ENCODE measurements around the gene COL23A1. TPM values are rescaled to one million over a fixed set of nuclear protein-coding genes. Genes with fewer than 3 reads are reported as not detected.

COL23A1 gene
- total RNA-seq, 4 donors from 2014 or later: 7.9 to 20.4 (median 12.0) TPM

DNA sequence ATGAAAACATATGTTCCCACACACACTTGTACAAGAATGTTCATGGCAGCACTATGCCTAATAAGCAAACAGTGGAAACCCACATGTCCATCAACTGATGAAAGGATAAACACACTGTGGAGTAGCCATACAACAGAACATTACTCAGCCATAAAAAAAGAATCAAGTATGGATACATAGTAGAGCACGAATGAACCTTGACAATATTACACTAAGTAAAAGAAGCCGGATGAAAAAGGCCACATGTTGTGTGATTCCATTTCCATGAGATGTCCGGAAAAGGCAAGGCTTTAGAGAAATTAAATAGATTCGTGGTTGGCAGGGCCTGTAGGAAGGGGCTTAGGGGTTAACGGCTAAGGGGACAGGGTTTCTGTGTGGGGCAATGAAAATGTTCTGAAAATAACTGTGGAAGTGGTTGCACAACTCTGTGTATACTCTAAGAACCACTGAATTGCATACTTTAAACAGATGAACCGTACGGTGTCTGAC, 51.4 kb downstream of the COL23A1 start:
- H3K27ac ChIP-seq: no peak overlapping the region
- WGBS, 2 donors: 72 to 76% methylated on average over 7 of the region's 7 CpGs
- no peaks in the 10 kb centered on the region for H3K27me3 ChIP-seq
- no peaks in the 10 kb centered on the region for H3K36me3 ChIP-seq
- TF ChIP-seq CTCF (IDR thresholded peaks at IDR 0.05) (no peak), POLR2A (IDR thresholded peaks at IDR 0.05) (no peak), EP300 (IDR thresholded peaks at IDR 0.05) (no peak)
- H3K9me3 ChIP-seq: no peaks in the 10 kb centered on the region
- no peak overlapping the region for H3K4me3 ChIP-seq
- no peak for DNase-seq (ENCODE audit: low spot score in 2 of 2)
- H3K4me1 ChIP-seq: peaks cover 0 to 20% (median 0%) of the 10 kb centered on the region in 4 donors

DNA sequence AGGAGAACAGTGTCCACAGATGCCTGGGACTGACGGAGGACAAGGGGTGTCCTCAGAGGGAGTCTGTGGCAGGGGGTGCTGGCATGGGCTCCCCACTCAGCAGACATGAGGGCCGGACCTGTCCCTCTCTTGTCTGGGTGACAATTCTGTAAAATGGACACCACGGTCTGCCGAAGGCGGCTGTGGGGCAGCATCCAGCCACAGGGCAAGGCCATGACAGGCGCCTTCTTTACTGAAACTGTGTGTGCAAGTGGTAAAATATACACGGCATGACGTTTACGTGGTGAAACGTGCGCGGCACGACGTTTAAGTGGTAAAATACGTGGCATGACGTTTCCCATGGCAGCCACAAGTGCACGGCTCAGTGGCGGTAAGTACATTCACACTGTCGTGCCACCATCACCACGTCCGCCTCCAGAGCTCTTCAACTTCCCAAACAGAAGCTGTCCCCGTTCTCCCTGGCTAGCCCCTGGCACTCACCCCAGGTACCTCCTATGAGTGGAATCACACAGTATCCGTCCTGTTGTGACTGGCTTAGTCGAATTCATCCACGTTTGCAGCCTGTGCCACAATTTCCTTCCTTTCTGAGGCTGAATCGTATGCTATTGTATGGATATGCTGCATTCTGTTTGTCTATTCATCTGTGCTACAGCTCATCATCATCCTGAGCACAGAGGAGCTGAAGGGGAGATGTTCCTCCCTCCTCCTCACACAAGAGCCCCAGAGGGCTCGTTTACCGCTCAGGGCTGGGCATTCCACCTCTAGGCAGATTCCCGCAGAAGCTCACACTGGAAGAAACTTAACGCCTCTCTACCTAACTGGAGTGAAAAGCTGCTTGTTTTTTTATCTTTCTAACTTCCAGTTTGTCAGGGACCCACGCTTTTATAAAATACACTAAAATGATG, 52.5 kb downstream of the COL23A1 start:
- Histone ChIP-seq H3K9me3 (no peaks in the 10 kb centered on the region), H3K27ac (peak overlapping the region in 1 of 4 donors; percentile 33), H3K4me1 (peaks cover 0 to 20% (median 0%) of the 10 kb centered on the region in 4 donors), H3K4me3 (no peak overlapping the region), H3K36me3 (no peaks in the 10 kb centered on the region), H3K27me3 (no peaks in the 10 kb centered on the region)
- TF ChIP-seq CTCF (IDR thresholded peaks at IDR 0.05): no peak
- no peak for TF ChIP-seq EP300 (IDR thresholded peaks at IDR 0.05)
- no peak for TF ChIP-seq POLR2A (IDR thresholded peaks at IDR 0.05)
- no peak for DNase-seq (ENCODE audit: low spot score in 2 of 2)
- 77 to 78% methylated on average over 31 of the region's 31 CpGs for WGBS, 2 donors

GRCh38 chr5:178536541-178537466, 53.4 kb downstream of the COL23A1 start:
- no peaks in the 10 kb centered on the region for H3K36me3 ChIP-seq
- H3K9me3 ChIP-seq: no peaks in the 10 kb centered on the region
- 83 to 91% methylated on average over 17 to 26 of the region's 26 CpGs for WGBS, 2 donors
- H3K27me3 ChIP-seq: no peaks in the 10 kb centered on the region
- DNase-seq (ENCODE audit: low spot score in 2 of 2): no peak
- H3K4me3 ChIP-seq: no peak overlapping the region
- H3K4me1 ChIP-seq: peaks cover 0 to 20% (median 0%) of the 10 kb centered on the region in 4 donors
- TF ChIP-seq CTCF (IDR thresholded peaks at IDR 0.05) (no peak), EP300 (IDR thresholded peaks at IDR 0.05) (no peak), POLR2A (IDR thresholded peaks at IDR 0.05) (no peak)
- H3K27ac ChIP-seq: peak overlapping the region in 1 of 4 donors; percentile 68

- TF ChIP-seq EP300 (IDR thresholded peaks at IDR 0.05) (peak in 1 of 2 donors; percentile 21), CTCF (IDR thresholded peaks at IDR 0.05) (no peak)
Observed at GRCh38 chr5:178535299-178536175, 54.7 kb downstream of the COL23A1 start.

More at GRCh38 chr5:178535299-178536175, 54.7 kb downstream of the COL23A1 start:
- DNase-seq (ENCODE audit: low spot score in 2 of 2): peak; percentile 17 to 18
- H3K36me3 ChIP-seq: no peaks in the 10 kb centered on the region
- no peaks in the 10 kb centered on the region for H3K27me3 ChIP-seq
- no peak overlapping the region for H3K4me3 ChIP-seq
- H3K27ac ChIP-seq: peak overlapping the region in 3 of 4 donors; percentile 28 to 68 (median 40)
- peaks cover 0 to 20% (median 0%) of the 10 kb centered on the region in 4 donors for H3K4me1 ChIP-seq
- no peaks in the 10 kb centered on the region for H3K9me3 ChIP-seq
- WGBS, 2 donors: 39 to 62% methylated on average over 15 of the region's 20 CpGs

All from tibial nerve (tissue), 4 donors.